Ishikawa (cell line): ENCODE results near the gene TRAF4.

ENCODE experiments used
- EGR1 ChIP-seq: IDR thresholded peaks from 2 replicates; pipeline ENCODE4 v1.6.1; 2012
- EP300 ChIP-seq: IDR thresholded peaks from 2 replicates; pipeline ENCODE4 v1.6.1; 2012; ENCODE audit warnings: borderline replicate concordance
- FOXM1 ChIP-seq: IDR thresholded peaks from 2 replicates; pipeline ENCODE4 v1.6.1; 2012; ENCODE audit warnings: low read depth, borderline replicate concordance
- NFIC ChIP-seq: IDR thresholded peaks from 2 replicates; pipeline ENCODE4 v1.6.1; 2012
- RAD21 ChIP-seq: IDR thresholded peaks from 2 replicates; pipeline ENCODE4 v1.6.1; 2012; ENCODE audit warnings: low read depth
- TCF12 ChIP-seq: IDR thresholded peaks from 2 replicates; pipeline ENCODE4 v1.6.1; 2012; ENCODE audit warnings: low read depth
- TEAD4 ChIP-seq: IDR thresholded peaks from 2 replicates; pipeline ENCODE4 v1.6.1; 2012
- YY1 ChIP-seq: IDR thresholded peaks from 2 replicates; pipeline ENCODE4 v1.6.1; 2012; ENCODE audit warnings: low read depth
- ZBTB7A ChIP-seq: IDR thresholded peaks from 2 replicates; pipeline ENCODE4 v1.6.1; 2012; ENCODE audit warnings: low read depth
- TF ChIP-seq, protein P1 (sequence below): IDR thresholded peaks from 2 replicates; pipeline ENCODE4 v1.6.1; 2012; ENCODE audit warnings: low read depth, mild to moderate bottlenecking
- TF ChIP-seq, protein P2 (sequence below): IDR thresholded peaks from 2 replicates; pipeline ENCODE4 v1.6.1; 2012

- TF ChIP-seq YY1 (no peak), RAD21 (no peak), EP300 (no peak), NFIC (0 out of 2 replicates have a peak, but pooled peaks have one; percentile 6), TCF12 (no peak; the same call in 1 of the 2 replicates), FOXM1 (no peak), TEAD4 (no peak; the same call in 1 of the 2 replicates), ZBTB7A (peak; percentile 65; the same call in 1 of the 2 replicates), EGR1 (no peak)
- TF ChIP-seq, protein P1, sequence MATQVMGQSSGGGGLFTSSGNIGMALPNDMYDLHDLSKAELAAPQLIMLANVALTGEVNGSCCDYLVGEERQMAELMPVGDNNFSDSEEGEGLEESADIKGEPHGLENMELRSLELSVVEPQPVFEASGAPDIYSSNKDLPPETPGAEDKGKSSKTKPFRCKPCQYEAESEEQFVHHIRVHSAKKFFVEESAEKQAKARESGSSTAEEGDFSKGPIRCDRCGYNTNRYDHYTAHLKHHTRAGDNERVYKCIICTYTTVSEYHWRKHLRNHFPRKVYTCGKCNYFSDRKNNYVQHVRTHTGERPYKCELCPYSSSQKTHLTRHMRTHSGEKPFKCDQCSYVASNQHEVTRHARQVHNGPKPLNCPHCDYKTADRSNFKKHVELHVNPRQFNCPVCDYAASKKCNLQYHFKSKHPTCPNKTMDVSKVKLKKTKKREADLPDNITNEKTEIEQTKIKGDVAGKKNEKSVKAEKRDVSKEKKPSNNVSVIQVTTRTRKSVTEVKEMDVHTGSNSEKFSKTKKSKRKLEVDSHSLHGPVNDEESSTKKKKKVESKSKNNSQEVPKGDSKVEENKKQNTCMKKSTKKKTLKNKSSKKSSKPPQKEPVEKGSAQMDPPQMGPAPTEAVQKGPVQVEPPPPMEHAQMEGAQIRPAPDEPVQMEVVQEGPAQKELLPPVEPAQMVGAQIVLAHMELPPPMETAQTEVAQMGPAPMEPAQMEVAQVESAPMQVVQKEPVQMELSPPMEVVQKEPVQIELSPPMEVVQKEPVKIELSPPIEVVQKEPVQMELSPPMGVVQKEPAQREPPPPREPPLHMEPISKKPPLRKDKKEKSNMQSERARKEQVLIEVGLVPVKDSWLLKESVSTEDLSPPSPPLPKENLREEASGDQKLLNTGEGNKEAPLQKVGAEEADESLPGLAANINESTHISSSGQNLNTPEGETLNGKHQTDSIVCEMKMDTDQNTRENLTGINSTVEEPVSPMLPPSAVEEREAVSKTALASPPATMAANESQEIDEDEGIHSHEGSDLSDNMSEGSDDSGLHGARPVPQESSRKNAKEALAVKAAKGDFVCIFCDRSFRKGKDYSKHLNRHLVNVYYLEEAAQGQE: no peak
- TF ChIP-seq, protein P2, sequence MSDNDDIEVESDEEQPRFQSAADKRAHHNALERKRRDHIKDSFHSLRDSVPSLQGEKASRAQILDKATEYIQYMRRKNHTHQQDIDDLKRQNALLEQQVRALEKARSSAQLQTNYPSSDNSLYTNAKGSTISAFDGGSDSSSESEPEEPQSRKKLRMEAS: 0 out of 2 replicates have a peak, but pooled peaks have one; percentile 38
Observed at GRCh38 chr17:28746611-28747050, 2.8 kb downstream of the TRAF4 start.
